Measurements from ENCODE around the gene GTF3C5.

GRCh38 chr9:133078486-133078885 lies 47.7 kb downstream of the GTF3C5 start:
- TF ChIP-seq CTCF (IDR thresholded peaks at IDR 0.05) (no peak), EMX1 (CRISPR knock-in tag; IDR thresholded peaks at IDR 0.05) (no peak), ATF2 (CRISPR knock-in tag; IDR thresholded peaks at IDR 0.05; ENCODE audit: borderline replicate concordance, low read depth) (no peak), E2F1 (CRISPR knock-in tag; IDR thresholded peaks at IDR 0.05) (no peak)

Data from WTC11 (cell line).